Tibial nerve (tissue), 4 donors: ENCODE data around the gene PAPSS2.

ENCODE experiments used
- CTCF ChIP-seq, 5 experiments: fragments of 200-600 bp in 3 of 5; fragments of 450-650 bp in 2 of 5; sonication (generic) in 3 of 5; IDR thresholded peaks; one replicate each; pipeline ENCODE4 v1.5.1; 2016 to 2019; ENCODE audit warnings: antibody characterized with exemption in 5 of 5, mild to moderate bottlenecking in 3 of 5, moderate library complexity in 2 of 5
- EP300 ChIP-seq, 2 donors: sonication (generic); formaldehyde crosslinking; IDR thresholded peaks; one replicate each; pipeline ENCODE4 v1.6.1; 2017; ENCODE audit warnings: antibody characterized with exemption in 2 of 2, mild to moderate bottlenecking in 1 of 2

GRCh38 chr10:87684001-87684638 is 24.4 kb downstream of the PAPSS2 start:
- no peak for TF ChIP-seq EP300 (IDR thresholded peaks at IDR 0.05)
- TF ChIP-seq CTCF (IDR thresholded peaks at IDR 0.05), result no peak
